GM19395 (cell line): ENCODE data around the gene FCF1.

Source experiments
- ATAC-seq: cut with Tn5 transposase; IDR thresholded peaks from one replicate; pipeline ENCODE4 v1.9.1; 2021; ENCODE audit warnings: mild to moderate bottlenecking, moderate library complexity; ENCODE audit not compliant: unreplicated experiment

The FCF1 gene

DNA sequence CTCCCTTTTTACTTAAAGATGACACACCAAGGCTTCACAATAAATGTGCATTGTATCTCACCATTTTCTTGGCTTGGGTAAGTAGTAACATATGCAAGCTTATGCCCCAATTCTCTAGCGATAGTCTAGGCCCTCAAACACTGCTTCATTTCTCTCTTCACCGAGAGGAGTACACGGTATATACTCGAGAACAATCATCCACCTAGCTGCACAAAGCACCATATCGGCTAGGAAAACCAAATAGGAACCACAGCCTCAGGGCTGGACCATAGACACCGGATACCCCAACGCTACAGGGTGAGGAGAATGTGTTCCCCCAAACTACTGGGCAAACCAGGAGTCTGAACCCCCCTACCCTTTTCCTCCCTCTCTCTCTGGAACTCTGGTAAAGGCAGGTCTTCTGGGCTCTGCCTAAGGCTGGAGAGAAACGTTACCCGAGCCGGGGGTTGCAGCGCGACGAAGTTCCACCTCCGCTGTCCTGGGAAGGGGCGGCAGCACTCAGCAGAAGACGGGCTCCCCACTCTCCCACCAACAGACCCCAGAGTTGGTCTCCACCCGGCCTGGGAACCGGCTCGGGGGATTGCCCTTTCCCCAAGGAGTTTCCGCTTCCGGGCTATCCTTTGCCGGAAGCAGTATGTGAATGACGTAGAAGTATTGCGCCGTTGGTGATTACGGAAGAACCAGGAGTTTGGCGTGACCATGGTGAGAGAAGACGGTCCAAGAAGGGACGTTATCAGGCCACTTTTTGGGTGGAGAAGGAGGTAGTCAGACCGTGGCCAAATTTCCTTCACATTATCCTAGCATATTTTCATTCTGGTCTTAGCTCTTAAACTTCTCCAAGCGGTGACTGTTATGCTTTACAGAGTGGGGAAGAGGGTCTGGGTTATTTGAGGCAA lies at the start of gene FCF1, which contains the start of gene AREL1:
TSS of gene FCF1 (plus strand) at position 646 of the 896 bp plus-strand sequence. CDS start at position 700, 54 bp downstream.
TSS of gene AREL1 (minus strand) at position 582 of the 896 bp plus-strand sequence. CDS start 27,465 bp downstream, outside the sequence.
- ATAC-seq: peak; percentile 94

GRCh38 chr14:74663884-74664283 lies 49.1 kb upstream of the FCF1 start:
- no peak for ATAC-seq

DNA sequence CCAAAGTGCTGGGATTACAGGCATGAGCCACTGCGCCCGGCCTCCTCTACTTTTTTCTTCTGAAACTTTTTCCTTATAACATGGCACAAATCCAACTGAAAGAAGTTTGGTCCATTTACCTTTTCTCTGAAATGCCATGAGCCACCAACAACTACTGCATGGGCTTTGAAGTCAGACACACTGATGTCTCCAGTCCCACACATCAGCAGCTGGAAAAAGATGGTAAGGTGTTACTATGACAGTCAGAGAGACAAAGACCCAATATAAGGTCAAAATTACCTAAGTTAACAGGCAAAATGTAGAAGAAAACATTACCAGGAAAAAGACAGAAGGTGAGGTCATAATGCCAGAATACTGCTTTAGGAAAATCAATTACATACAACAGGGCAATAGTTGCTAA lies 48.2 kb upstream of the FCF1 start:
- no peak for ATAC-seq

DNA sequence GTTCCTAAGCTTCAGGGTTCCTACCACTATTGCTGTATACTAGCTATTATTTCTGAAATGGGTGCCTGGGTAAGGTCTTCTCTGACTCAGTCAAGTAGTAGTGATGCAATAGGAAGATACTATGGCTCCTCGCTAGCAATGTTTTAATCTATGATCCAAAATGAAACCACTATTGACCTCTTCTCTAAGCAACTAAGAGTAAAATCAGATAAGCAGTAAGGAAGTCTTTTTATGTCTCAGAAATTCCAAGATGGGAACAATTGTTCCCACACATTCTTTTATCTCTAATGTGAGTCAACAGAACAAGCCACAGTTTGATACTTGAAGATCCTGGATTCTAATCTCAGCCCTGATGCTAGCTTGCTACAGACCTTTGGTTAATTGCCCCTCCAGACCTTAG lies 45.2 kb upstream of the FCF1 start:
- ATAC-seq: no peak

DNA sequence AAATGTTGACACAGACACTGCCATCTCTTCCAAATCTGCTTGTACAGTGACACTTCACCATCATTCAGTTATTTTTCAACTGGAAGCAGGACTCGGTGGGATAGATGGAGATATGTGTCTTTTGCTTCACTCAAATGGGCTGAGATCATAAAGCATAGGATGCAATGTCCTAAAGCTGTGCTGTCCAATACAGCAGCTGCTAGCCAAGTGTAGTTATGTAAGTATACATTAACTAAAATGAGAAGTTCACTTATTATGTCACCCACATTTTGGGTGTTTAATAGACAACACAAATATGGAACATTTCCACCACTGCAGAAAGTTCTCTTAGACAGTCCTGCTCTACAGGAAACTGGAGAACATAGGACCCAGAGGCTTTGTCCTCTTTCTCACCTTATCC lies 43.7 kb upstream of the FCF1 start:
- ATAC-seq: no peak

- ATAC-seq: no peak
Observed at GRCh38 chr14:74669846-74670245, 43.1 kb upstream of the FCF1 start.

DNA sequence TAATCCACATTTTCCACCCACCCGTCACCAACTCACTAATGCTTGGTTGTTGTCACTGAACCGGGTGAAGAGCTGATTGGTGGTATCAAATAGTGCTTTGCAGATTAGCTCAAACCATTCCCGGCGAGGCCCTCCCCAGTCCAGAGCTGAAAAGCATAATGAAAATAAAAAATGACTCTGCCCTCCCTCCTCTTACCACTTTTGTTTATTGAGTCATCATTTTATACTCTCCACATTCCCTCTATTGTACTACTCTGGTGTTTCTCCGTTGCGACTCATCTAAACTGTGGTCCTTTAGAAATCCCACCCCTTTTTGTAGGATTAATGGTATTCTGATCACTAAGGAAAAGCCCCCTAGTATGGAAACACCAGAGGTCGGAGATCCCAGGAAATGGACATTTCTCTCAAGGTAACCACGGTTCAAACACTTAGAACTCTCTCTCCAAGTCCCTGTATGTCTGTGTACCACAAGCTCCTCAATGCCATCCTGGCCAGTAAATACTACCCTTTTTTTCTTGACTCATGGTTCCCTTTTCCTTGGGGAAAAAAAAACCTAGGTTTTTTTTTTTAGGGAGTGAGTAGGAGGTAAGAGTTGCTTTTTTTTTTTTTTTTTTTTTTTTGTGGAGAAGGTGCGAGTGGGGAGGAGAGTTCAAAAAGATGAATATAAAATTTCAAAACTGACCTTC lies 42.1 kb upstream of the FCF1 start:
- no peak for ATAC-seq

- ATAC-seq: no peak
Observed at GRCh38 chr14:74671789-74672188, 41.2 kb upstream of the FCF1 start.

- no peak for ATAC-seq
Observed at GRCh38 chr14:74673768-74674167, 39.2 kb upstream of the FCF1 start.

GRCh38 chr14:74675219-74675618 lies 37.7 kb upstream of the FCF1 start:
- ATAC-seq: no peak

DNA sequence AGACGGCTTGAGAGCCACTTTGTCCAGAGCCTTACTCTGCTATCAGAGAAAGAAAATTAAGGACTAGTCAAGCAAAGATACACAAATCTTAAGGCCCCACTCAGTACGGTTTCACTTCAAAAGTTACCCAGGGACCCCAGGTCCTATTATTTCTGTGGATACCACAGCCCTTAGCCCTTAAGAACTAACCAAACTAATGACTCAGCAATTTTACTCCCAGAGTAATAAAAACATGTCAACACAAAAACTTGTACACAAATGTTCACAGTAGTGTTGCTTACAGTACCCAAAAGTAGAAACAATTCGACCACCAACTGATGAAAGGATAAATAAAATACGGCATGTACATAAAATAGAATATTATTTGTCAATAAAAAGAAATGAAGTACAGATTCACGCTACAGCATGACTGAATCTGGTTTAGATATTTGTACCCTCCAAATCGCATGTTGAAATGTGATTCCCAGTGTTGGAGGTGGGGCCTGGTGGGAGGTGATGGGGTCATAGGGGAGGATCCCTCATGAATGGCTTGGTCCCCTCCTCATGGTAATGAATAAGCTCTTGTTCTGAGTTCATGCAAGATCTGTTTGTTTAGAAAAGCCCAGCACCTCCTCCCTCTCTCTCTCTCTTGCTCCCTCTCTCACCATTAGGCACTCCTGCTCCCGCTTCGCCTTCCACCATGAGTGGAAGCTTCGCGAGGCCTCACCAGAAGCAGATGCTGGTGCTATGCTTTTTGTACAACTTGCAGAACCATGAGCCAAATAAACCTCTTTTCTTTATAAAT lies 30.6 kb upstream of the FCF1 start:
- ATAC-seq: no peak

DNA sequence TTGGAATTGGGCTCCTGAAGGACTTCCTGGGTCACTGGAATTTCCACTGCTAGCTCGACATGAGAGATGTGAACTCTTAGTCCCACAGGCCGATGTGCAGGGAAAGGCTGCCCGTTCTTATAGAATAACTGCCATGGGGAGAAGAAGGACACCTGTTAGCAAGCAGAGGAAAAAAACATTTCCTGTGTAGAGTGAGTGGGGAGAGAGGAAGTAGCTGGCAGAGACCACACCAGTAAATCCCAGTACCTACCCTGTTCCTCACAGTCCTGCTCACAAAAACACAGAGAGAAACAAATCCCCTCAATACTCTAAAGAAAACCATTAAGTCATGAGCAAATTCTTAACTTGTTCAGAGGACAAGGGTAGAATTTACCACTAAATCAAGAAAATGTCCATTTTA lies 29.5 kb upstream of the FCF1 start:
- ATAC-seq: no peak

GRCh38 chr14:74684434-74684833 lies 28.5 kb upstream of the FCF1 start:
- ATAC-seq: no peak

GRCh38 chr14:74685056-74685455 lies 27.9 kb upstream of the FCF1 start:
- ATAC-seq: no peak

- no peak for ATAC-seq
Observed at GRCh38 chr14:74685921-74686678, 26.8 kb upstream of the FCF1 start.

- ATAC-seq: no peak
Observed at GRCh38 chr14:74691456-74691855, 21.5 kb upstream of the FCF1 start.

- no peak for ATAC-seq
Observed at GRCh38 chr14:74693191-74693590, 19.8 kb upstream of the FCF1 start.

DNA sequence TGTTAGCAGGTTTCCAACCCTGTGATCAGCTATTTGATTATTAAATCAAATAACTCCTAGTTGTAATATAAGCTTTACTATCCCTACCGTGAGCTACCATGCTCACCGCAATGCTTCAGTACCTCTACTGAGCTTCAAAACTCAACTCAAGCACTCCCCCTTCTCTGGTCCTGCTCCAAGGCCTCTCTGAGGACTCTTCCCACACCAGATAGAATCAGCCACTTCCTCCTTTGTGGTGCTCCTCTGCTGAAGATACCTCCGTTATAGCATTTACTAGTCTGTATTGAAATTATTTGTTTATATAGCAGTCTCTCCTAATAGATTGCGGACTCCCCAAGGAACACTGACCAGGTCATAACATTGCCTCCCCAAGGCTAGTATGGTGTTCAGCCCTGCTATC lies 17.5 kb upstream of the FCF1 start:
- no peak for ATAC-seq

GRCh38 chr14:74697011-74697410 lies 15.9 kb upstream of the FCF1 start:
- no peak for ATAC-seq

DNA sequence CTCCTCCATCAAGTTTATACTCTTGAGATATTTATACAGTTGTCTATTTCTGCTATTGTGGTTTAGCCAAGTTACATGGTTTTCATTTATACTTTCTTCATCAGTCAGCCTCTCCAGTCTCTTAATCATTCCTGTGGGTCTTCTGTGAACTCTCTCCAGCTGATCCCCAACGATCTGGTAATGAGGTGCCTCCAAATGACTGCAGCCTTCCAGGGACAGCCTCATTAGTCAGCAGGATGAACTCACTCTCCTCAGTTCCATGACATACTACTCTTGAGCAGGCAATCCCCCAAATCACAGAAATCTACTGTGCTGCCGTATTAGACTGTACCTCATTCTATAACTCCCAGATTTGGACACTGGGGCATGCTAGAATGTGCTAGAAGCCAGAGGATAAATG lies 15.4 kb upstream of the FCF1 start:
- no peak for ATAC-seq

- ATAC-seq: no peak
Observed at GRCh38 chr14:74697976-74698375, 15.0 kb upstream of the FCF1 start.
